Measurements from ENCODE around the gene CDSN.
"Not testable (repeated sequence)": the region's sequence is repeated elsewhere in the genome, so short reads cannot be mapped to it uniquely, and the experiment has no call there.

CDSN gene

DNA sequence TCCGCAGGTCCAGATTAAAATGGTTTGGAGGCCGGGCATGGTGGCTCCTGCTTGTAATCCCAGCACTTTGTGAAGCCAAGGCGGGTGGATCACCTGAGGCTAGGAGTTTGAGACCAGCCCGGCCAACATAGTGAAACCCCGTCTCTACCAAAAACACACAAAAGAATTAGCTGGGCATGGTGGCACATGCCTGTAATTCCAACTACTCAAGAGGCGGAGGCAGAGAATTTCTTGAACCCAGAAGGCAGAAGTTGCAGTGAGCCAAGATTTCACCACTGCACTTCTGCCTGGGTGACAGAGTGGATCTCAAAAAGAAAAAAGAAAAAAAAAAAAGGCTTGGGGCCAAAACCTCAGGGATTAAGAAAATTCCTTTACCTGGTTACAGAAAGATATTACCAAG lies 38.4 kb downstream of the CDSN start:
- no peak for DNase-seq

DNA sequence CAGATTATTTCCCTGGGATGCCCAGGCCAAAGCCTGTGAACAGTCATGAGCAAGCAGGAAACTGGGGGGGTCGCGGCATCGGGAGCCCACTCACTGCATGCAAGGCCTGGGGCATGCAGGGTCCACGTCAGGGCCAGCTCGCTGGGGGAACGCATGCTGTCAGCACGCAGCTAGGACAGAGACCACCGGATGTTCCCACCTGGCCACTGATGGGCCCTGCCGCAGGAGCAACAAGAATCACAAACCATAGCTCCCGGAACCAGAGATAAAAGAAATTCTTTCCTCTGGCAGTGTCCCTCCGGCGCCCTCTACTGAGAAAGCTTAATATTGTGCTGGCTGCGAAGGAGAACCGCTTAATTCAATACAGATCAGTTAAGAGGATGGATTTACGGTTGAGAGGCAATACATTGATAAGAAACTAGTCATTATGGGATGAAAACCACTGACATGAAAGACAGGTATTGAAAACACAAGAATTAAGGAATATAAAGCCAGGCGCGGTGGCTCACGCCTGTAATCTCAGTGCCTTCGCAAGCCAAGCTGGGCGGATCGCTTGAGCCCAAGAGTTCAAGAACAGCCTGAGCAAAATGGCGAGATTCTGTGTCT lies 40.5 kb downstream of the CDSN start:
- DNase-seq: peak; percentile 67

DNA sequence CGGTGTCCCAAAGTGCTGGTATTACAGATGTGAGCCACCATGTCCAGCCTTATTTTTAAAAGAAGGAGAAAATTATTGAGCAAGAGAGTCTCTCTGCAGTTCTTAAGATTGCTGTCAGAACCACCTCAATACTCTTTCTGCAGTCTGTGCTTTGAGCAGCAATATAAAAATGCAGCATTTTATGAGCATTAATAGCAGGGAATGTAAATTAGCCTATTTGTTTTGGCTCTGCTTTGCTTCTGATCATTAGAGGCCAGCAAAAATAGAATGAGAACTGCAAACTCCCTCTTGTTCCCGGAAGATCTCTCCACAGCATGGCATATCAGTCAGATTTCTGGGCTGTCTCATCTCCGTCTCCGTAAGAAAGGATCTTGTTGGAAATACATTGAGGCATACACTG lies 43.6 kb downstream of the CDSN start:
- DNase-seq: no peak

DNA sequence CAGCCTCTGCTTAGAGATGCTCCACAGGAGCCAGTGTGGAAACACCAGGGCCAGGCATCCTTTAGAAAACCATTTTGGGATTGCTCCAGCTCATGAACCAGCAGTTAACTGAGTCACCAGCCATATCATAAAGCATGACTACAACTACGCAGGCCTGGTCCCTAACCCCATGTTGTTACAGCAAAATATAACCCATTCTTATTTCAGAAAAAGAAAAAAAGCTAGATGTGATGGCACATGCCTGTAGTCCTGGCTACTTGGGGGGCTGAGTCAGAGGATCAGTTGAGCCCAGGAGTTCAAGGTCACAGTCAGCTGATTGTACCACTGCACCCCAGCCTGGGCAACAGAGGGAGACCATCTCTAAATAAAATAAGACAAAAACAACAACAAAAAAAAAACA lies 44.7 kb downstream of the CDSN start:
- DNase-seq: peak; percentile 51

DNA sequence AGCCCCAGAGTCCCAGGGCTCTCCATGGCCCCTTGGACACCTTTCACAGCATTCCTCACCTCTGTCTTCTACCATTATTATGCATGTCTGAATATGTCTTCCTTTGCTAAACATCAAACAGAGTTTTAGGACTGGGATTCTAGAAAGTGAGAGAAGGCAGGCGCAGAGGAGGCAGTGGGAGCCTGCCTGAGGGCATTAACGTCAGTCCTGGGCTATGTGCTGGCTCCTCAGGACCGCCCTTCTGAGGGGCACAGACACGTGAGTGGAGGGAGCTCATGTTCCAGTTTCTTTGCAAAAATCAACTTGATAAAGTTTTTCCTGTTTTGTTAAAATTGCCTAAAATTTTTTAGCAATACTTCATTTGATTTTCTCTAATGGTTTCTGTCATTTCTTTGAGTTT lies 45.8 kb downstream of the CDSN start:
- no peak for DNase-seq

DNA sequence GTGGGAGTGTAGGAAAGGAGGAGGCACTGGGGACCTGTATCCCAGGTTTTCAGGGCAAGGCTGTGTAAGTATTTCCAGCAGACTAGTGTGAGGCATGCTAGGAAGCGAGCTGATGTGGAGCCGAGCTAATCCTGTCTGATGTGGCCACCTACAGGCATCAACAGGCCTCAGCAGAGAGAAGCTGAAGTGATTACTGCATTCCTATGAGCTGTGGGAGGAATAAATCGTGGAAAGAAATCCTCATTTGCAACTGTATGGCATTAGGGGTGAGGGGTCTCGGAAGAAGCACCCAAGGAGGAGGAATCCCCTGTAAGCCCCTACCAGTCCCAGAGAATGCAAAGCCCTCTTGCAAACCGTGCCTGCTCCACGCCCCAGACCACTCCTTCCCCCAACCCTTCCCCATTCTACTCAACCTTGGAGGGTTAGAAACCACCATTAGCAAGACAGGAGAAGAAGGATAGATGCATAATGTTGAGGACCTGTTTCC lies 49.5 kb downstream of the CDSN start:
- peak; percentile 73 for DNase-seq

DNA sequence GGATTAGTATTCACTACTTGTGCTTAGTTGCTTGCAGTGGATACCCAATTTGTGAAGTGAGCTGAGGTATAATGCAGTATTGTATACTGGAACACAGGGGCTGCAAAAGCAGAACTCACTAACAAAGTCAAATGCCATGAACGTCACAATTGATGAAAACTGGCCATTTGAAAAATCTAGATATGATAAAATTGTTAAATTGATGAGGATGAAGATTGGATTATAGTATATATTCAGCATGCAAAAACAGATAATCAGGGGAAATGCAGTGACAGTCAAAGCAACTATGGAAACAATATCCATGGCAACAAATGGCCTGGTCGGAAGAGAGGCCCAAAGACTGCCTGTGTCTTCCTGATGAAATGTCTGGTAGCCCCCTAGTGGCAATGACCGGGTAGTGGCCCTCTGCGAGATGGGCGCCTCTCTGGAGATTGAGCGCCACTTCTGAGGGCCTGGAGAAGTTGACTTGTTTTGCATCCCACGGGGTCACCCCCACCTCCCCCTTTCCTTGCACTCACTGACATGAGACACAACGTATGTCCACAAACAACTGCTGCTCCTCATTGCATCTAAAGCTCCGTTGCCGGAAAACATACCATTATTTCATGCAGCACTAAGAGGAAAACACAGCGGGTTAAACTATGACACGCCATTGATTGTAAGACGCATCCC lies 51.4 kb downstream of the CDSN start:
- peak; percentile 81 for DNase-seq

DNA sequence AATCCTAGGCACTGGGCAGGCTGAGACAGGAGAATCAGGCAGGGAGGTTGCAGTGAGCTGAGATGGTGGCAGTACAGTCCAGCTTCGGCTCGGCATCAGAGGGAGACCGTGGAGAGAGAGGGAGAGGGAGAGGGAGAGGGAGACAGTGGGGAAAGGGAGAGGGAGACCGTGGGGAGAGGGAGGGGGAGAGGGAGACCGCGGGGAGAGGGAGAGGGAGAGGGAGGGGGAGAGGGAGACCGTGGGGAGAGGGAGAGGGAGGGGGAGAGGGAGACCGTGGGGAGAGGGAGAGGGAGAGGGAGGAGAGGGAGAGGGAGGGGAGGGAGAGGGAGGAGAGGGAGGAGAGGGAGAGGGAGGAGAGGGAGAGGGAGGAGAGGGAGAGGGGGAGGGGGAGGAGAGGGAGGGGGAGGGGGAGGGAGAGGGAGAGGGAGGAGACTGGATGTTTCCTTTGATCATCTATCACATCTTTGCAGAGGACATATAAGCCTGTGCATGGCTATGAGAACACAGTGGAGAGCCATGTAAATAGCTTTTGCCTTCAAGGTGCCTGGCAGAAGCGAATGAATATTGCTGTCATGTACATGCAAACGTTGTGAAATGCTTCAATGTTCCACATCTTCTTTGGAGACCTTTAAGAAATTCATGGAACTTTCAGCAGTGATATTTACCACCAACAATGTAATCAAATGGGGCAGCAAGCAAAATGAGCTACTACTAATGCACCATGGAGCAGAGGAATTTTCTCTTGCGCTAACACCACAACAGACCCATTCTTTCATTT lies 52.2 kb downstream of the CDSN start:
- not testable (repeated sequence) for DNase-seq

DNA sequence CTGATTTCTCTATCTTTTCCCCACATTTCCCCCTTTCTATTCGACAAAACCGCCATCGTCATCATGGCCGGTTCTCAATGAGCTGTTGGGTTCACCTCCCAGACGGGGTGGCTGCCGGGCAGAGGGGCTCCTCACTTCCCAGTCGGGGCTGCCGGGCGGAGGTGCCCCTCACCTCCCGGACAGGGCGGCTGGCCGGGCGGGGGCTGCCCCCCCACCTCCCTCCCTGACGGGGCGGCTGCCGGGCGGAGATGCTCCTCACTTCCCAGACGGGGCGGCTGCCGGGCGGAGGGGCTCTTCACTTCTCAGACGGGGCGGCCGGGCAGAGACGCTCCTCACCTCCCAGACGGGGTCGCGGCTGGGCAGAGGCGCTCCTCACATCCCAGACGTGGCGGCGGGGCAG lies 53.2 kb downstream of the CDSN start:
- not testable (repeated sequence) for DNase-seq

DNA sequence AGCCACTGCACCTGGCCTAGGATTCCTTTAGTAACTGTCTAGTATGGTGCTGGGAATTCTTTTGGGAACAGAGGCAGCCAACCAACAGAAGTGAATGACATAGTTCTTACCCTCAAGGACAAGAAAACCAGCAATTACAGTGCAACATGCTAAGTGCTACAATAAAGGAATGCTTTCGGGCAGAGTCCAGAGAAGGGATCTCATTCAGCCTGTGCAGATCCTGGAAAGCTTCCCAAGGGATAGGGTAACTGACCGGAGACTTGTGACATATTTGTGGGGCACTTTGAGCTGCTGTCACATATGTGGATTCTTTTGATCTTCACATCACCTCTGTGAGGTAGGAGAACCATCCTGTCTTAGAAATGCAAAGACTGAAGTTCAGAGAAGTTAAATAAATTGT lies 54.7 kb downstream of the CDSN start:
- peak; percentile 38 for DNase-seq

Data from fibroblast of skin of scalp (primary cell).